ENCODE results near the gene NLRP1.
A peak's percentile ranks its signal among the peaks of the same experiment; 100 is the strongest.

The NLRP1 gene

DNA sequence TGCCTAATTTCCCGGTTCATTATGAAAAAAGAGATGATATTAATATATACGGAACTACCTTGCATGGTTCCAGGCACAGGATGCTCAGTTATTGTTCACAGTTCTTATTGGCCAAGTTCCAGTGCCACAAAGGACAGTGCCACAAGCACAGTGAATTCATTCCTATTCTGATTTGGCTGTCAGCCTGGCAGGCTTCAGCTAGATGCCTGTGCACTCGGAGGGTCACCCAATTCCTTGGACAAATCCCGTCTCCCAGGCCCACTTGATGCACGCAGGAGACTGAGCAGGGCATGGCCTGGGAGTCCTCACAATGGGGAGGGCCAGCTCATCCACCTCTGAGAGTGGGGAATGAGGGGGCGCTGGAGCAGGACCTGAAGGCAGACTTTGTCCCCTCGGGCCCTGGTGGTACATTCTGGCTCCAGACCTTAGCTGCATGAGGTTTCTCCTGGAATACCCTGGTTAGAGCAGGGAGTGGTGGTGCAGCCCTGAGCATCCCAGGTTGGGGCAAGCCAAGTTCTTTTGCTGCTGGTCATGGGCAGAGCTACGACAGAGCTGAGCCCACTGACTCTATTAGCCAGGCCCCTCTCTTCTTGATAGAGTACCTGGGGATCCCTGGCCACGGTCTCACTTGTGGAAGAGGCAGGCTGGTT is 56.6 kb downstream of the NLRP1 start:
- DNase-seq = no peak

DNA sequence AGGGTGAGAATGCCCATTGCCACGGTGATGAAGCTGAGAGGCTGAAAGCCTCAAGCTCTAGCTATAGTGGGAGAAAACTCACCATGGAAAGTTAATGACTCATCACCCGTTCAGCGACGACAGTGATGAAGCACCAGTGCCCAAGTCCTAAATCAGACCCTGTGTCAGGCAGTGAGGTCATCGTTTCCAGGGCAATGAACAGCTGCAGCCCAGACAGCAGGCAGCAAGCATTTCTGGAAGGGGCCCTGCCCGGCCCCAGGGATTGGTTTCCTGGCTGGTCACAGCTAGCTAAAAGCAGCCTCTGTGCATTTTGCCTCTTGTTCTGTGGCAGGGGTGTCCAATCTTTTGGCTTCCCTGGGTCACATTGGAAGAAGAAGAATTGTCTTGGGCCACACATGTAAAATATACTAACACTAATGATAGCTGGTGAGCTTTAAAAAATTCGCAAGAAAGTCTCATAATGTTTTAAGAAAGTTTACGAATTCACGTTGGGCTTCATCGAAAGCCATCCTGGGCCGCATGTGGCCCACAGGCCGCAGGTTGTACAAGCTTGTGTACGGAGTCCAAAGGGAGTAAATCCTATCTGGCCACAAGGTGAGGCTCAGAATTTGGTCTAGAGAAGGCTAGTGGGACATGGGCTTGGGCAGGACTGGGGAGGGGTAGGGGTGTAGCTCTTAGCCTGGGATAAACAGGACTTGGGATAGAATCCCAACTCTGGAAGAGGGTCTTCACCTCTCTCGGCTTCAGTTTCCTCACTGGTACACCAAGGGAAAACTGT is 57.3 kb downstream of the NLRP1 start:
- peaks cover 60% of the 10 kb centered on the region for H3K4me1 Mint-ChIP-seq
- TF ChIP-seq, protein P1, sequence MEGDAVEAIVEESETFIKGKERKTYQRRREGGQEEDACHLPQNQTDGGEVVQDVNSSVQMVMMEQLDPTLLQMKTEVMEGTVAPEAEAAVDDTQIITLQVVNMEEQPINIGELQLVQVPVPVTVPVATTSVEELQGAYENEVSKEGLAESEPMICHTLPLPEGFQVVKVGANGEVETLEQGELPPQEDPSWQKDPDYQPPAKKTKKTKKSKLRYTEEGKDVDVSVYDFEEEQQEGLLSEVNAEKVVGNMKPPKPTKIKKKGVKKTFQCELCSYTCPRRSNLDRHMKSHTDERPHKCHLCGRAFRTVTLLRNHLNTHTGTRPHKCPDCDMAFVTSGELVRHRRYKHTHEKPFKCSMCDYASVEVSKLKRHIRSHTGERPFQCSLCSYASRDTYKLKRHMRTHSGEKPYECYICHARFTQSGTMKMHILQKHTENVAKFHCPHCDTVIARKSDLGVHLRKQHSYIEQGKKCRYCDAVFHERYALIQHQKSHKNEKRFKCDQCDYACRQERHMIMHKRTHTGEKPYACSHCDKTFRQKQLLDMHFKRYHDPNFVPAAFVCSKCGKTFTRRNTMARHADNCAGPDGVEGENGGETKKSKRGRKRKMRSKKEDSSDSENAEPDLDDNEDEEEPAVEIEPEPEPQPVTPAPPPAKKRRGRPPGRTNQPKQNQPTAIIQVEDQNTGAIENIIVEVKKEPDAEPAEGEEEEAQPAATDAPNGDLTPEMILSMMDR (IDR thresholded peaks at IDR 0.05) = no peak
- peak overlapping the region; percentile 63 for H3K4me3 Mint-ChIP-seq
- peak overlapping the region; percentile 98 for H3K27ac Mint-ChIP-seq
- peaks cover 5% of the 10 kb centered on the region for H3K36me3 Mint-ChIP-seq (ENCODE audit: low read depth)
- peak; percentile 78 for DNase-seq
- peaks cover 5% of the 10 kb centered on the region for H3K9me3 Mint-ChIP-seq
- H3K27me3 Mint-ChIP-seq (ENCODE audit: low read depth, poor library complexity) = peaks cover 16% of the 10 kb centered on the region

More for the DNA sequence above, 56.6 kb downstream of the NLRP1 start:
- Mint-ChIP-seq H3K27ac (peak overlapping the region; percentile 98), H3K27me3 (ENCODE audit: low read depth, poor library complexity) (peaks cover 16% of the 10 kb centered on the region), H3K9me3 (peaks cover 5% of the 10 kb centered on the region), H3K36me3 (ENCODE audit: low read depth) (peaks cover 5% of the 10 kb centered on the region), H3K4me3 (no peak overlapping the region), H3K4me1 (peaks cover 65% of the 10 kb centered on the region)
- TF ChIP-seq, protein P1 (IDR thresholded peaks at IDR 0.05) = no peak

DNA sequence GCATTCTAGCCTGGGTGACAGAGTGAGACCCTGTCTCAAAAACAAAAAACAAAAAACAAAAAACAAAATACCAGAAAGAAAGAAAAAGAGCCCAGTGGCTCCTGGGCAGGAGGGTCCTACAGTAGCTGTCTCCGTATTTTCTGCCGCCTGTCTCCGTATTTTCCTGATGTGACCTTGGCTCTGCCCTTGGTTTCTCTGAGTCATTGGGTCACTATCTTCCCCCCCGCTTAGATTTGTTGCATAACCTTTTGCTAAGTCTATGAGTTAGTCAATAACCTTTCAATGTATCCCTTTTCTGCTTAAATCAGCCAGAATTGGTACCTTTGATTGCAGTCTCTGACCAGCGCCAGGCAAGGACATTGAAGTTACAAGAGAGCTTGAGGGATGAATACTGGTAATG is 61.1 kb downstream of the NLRP1 start:
- Mint-ChIP-seq H3K27me3 (ENCODE audit: low read depth, poor library complexity) (peaks cover 15% of the 10 kb centered on the region), H3K9me3 (no peaks in the 10 kb centered on the region), H3K4me3 (no peak overlapping the region), H3K36me3 (ENCODE audit: low read depth) (no peaks in the 10 kb centered on the region), H3K4me1 (peaks cover 42% of the 10 kb centered on the region), H3K27ac (no peak overlapping the region)
- TF ChIP-seq, protein P1 (IDR thresholded peaks at IDR 0.05) = no peak
- DNase-seq = no peak

DNA sequence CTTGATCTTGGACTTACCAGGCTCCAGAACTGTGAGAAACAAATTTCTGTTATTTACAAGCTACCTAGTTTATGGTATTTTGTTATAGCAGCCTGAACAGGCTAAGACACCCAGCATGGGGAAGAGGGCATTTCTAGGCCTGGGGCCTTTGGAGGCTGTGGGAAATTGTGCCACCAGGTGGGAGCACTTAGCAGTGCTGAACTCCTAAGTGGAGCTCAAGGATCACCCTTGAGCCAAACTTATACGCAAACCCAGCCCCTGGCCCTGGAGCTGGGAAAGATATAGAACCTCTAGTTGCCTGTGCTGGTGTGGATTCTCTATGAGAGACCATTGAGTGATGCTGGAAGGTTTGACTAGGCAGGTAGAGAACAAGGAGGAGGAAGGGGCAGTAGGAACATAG is 61.8 kb downstream of the NLRP1 start:
- Mint-ChIP-seq H3K4me1 (peaks cover 42% of the 10 kb centered on the region), H3K4me3 (no peak overlapping the region)

DNA sequence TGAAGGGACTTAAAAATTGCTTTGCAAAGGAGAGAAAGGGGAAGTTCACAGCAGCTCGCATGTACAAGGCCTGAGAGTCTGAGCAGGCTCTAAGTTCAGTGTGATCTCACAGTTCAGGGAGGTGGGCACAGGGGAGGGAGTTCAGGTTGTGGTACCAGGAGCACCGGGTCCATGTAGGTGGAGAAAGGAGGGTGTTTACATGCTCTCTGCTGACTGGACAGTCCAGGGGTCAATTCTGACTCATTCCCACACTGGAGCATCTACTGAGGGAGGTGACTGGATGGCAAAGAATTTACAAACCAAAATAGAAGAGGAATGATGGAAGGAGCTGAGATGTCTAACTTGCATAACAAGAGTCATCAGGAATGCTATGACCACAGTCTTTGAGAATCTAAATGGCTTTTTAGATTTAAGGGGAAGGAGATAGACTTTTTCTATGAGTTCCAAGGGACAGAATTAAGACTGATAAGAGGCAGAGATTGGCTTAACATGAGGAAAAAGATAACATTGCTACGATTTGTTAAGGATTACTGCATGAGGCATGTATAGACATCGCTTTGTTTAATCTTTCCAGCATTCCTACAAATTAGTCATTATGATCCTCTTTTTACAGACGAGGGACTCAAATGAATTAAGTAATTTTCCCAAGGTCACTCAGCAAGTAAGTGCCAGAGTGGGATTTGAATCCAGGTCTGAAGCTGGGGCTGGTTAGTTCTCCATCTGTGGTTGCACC is 68.1 kb downstream of the NLRP1 start:
- H3K4me3 Mint-ChIP-seq = no peak overlapping the region
- peaks cover 22% of the 10 kb centered on the region for H3K4me1 Mint-ChIP-seq
- no peak for DNase-seq
- peaks cover 25% of the 10 kb centered on the region for H3K27me3 Mint-ChIP-seq (ENCODE audit: low read depth, poor library complexity)
- H3K36me3 Mint-ChIP-seq (ENCODE audit: low read depth) = no peaks in the 10 kb centered on the region
- TF ChIP-seq, protein P1 (IDR thresholded peaks at IDR 0.05) = no peak
- H3K9me3 Mint-ChIP-seq = no peaks in the 10 kb centered on the region
- H3K27ac Mint-ChIP-seq = peak overlapping the region; percentile 79

More for the DNA sequence above, 61.8 kb downstream of the NLRP1 start:
- Mint-ChIP-seq H3K36me3 (ENCODE audit: low read depth) (no peaks in the 10 kb centered on the region), H3K9me3 (no peaks in the 10 kb centered on the region), H3K27ac (no peak overlapping the region), H3K27me3 (ENCODE audit: low read depth, poor library complexity) (peaks cover 19% of the 10 kb centered on the region)
- DNase-seq = no peak
- TF ChIP-seq, protein P1 (IDR thresholded peaks at IDR 0.05) = no peak

All from nephron progenitor cell (in vitro differentiated cells).